NCI-H2107 treated with DMSO at 0.1 percent for 48 hours (cell line): Measurements from ENCODE around the gene SH3PXD2B.

Experiments
- DNase-seq: peaks from one replicate; lab custom pipeline; 2025; ENCODE audit not compliant: unreplicated experiment; lab: John Stamatoyannopoulos, UW

SH3PXD2B gene

GRCh38 chr5:172280929-172281328 lies 173.4 kb downstream of the SH3PXD2B start:
- no peak for DNase-seq

GRCh38 chr5:172280317-172280716 lies 174.0 kb downstream of the SH3PXD2B start:
- no peak for DNase-seq

GRCh38 chr5:172278356-172278755 lies 176.0 kb downstream of the SH3PXD2B start:
- DNase-seq: no peak

GRCh38 chr5:172276214-172276613 lies 178.1 kb downstream of the SH3PXD2B start:
- DNase-seq: no peak
